Limb (tissue), 2 donors: ENCODE measurements around the gene S100A1.
"Not testable (repeated sequence)": the region's sequence is repeated elsewhere in the genome, so short reads cannot be mapped to it uniquely, and the experiment has no call there.

Source experiments
- DNase-seq, 2 donors: peaks; one replicate each; pipeline ENCODE4 v3.0.0-alpha.2; 2016; ENCODE audit errors: extremely low spot score in 2 of 2

The S100A1 gene

GRCh38 chr1:153627715-153628626 is at the start of gene S100A1:
Gene S100A1, plus strand, starts transcription at chr1:153628434. Its CDS starts 2,088 bp downstream, at chr1:153630522.
- peak in 1 of 2 donors; percentile 63 for DNase-seq

GRCh38 chr1:153578490-153578889 is 49.7 kb upstream of the S100A1 start:
- no peak for DNase-seq

GRCh38 chr1:153578936-153579335 is 49.3 kb upstream of the S100A1 start:
- no peak for DNase-seq

- DNase-seq: not testable (repeated sequence)
These were observed 45.4 kb upstream of the S100A1 start for GRCh38 chr1:153582836-153583235.

GRCh38 chr1:153583514-153583913 is 44.7 kb upstream of the S100A1 start:
- DNase-seq: not testable (repeated sequence)

- no peak for DNase-seq
These were observed 44.3 kb upstream of the S100A1 start for GRCh38 chr1:153583976-153584375.

- no peak for DNase-seq
These were observed 43.2 kb upstream of the S100A1 start for GRCh38 chr1:153585006-153585405.

GRCh38 chr1:153586347-153586746 is 41.9 kb upstream of the S100A1 start:
- no peak for DNase-seq

- no peak for DNase-seq
These were observed 40.9 kb upstream of the S100A1 start for GRCh38 chr1:153587314-153587713.

- DNase-seq: not testable (repeated sequence)
These were observed 40.2 kb upstream of the S100A1 start for GRCh38 chr1:153588033-153588432.

- DNase-seq: no peak
These were observed 39.8 kb upstream of the S100A1 start for GRCh38 chr1:153588482-153588881.

GRCh38 chr1:153592748-153593147 is 35.5 kb upstream of the S100A1 start:
- no peak for DNase-seq

- DNase-seq: no peak
These were observed 31.0 kb upstream of the S100A1 start for GRCh38 chr1:153597206-153597605.

GRCh38 chr1:153598309-153599172 is 29.7 kb upstream of the S100A1 start:
- DNase-seq: peak in 1 of 2 donors; percentile 22

GRCh38 chr1:153599847-153600246 is 28.4 kb upstream of the S100A1 start:
- DNase-seq: no peak

- DNase-seq: no peak
These were observed 25.5 kb upstream of the S100A1 start for GRCh38 chr1:153602749-153603148.

GRCh38 chr1:153606194-153606593 is 22.0 kb upstream of the S100A1 start:
- no peak for DNase-seq

GRCh38 chr1:153607381-153607780 is 20.9 kb upstream of the S100A1 start:
- DNase-seq: no peak

- DNase-seq: no peak
These were observed 20.0 kb upstream of the S100A1 start for GRCh38 chr1:153608089-153608682.

GRCh38 chr1:153608742-153609584 is 19.3 kb upstream of the S100A1 start:
- no peak for DNase-seq

GRCh38 chr1:153609585-153609907 is 18.7 kb upstream of the S100A1 start:
- no peak for DNase-seq
